HuH-7 (cell line): ENCODE results near the gene WFDC5.

Experiments used
- DNase-seq: peaks from one replicate; pipeline ENCODE4 v3.0.0; 2011; ENCODE audit warnings: low spot score

Gene WFDC5

GRCh38 chr20:45115386-45115774, 406 bp upstream of the WFDC5 start:
- DNase-seq = no peak

- DNase-seq = no peak
Measured at GRCh38 chr20:45113865-45114264, 1.1 kb downstream of the WFDC5 start.

GRCh38 chr20:45112754-45113153, 2.2 kb downstream of the WFDC5 start:
- DNase-seq = no peak

- no peak for DNase-seq
Measured at GRCh38 chr20:45111799-45112471, 3.0 kb downstream of the WFDC5 start.

- no peak for DNase-seq
Measured at GRCh38 chr20:45111285-45111684, 3.7 kb downstream of the WFDC5 start.

- DNase-seq = no peak
Measured at GRCh38 chr20:45110301-45110700, 4.7 kb downstream of the WFDC5 start.

GRCh38 chr20:45109634-45110033, 5.3 kb downstream of the WFDC5 start:
- no peak for DNase-seq

GRCh38 chr20:45105317-45105716, 9.7 kb downstream of the WFDC5 start:
- no peak for DNase-seq

GRCh38 chr20:45104786-45105185, 10.2 kb downstream of the WFDC5 start:
- no peak for DNase-seq

- DNase-seq = no peak
Measured at GRCh38 chr20:45103072-45103471, 11.9 kb downstream of the WFDC5 start.

GRCh38 chr20:45101333-45101850, 13.6 kb downstream of the WFDC5 start:
- no peak for DNase-seq

- DNase-seq = peak; percentile 89
Measured at GRCh38 chr20:45100563-45101245, 14.3 kb downstream of the WFDC5 start, which contains the start of gene KCNS1. Gene KCNS1, minus strand, starts transcription at chr20:45101127. Its CDS starts 1,891 bp downstream, at chr20:45099236.

GRCh38 chr20:45098103-45098773, 16.7 kb downstream of the WFDC5 start:
- DNase-seq = no peak

GRCh38 chr20:45097485-45098102, 17.4 kb downstream of the WFDC5 start:
- no peak for DNase-seq

GRCh38 chr20:45096781-45097180, 18.2 kb downstream of the WFDC5 start:
- DNase-seq = no peak

GRCh38 chr20:45095805-45096238, 19.2 kb downstream of the WFDC5 start:
- DNase-seq = peak; percentile 74

- DNase-seq = no peak
Measured at GRCh38 chr20:45094864-45095574, 20.0 kb downstream of the WFDC5 start.

GRCh38 chr20:45094201-45094600, 20.8 kb downstream of the WFDC5 start:
- no peak for DNase-seq

- DNase-seq = no peak
Measured at GRCh38 chr20:45092898-45093297, 22.1 kb downstream of the WFDC5 start.

GRCh38 chr20:45091366-45091765, 23.6 kb downstream of the WFDC5 start:
- no peak for DNase-seq

GRCh38 chr20:45090481-45090880, 24.5 kb downstream of the WFDC5 start:
- no peak for DNase-seq

- no peak for DNase-seq
Measured at GRCh38 chr20:45088247-45088646, 26.7 kb downstream of the WFDC5 start.
